NCI-H2081 treated with DMSO at 0.1 percent for 48 hours (cell line): ENCODE measurements around the gene GABRR3.
A peak's percentile ranks its signal among the peaks of the same experiment; 100 is the strongest.

ENCODE experiments used
- DNase-seq: peaks from one replicate; lab custom pipeline; 2025; lab: John Stamatoyannopoulos, UW

The GABRR3 gene

GRCh38 chr3:97954228-97954827 lies 80.8 kb downstream of the GABRR3 start:
- no peak for DNase-seq

- no peak for DNase-seq
Measured at GRCh38 chr3:97952872-97953271, 82.2 kb downstream of the GABRR3 start.

- DNase-seq, result no peak
Measured at GRCh38 chr3:97952280-97952679, 82.8 kb downstream of the GABRR3 start.

GRCh38 chr3:97950360-97950759 lies 84.8 kb downstream of the GABRR3 start:
- no peak for DNase-seq

- no peak for DNase-seq
Measured at GRCh38 chr3:97949743-97950142, 85.4 kb downstream of the GABRR3 start.

- no peak for DNase-seq
Measured at GRCh38 chr3:97949110-97949485, 86.0 kb downstream of the GABRR3 start.

GRCh38 chr3:97948351-97949109 lies 86.6 kb downstream of the GABRR3 start:
- DNase-seq, result no peak

- DNase-seq, result peak; percentile 90
Measured at GRCh38 chr3:97942801-97943546, 92.1 kb downstream of the GABRR3 start.

GRCh38 chr3:97940034-97940433 lies 95.1 kb downstream of the GABRR3 start:
- DNase-seq, result no peak

- no peak for DNase-seq
Measured at GRCh38 chr3:97939401-97939800, 95.7 kb downstream of the GABRR3 start.

GRCh38 chr3:97938444-97938843 lies 96.7 kb downstream of the GABRR3 start:
- DNase-seq, result no peak

GRCh38 chr3:97937205-97937604 lies 97.9 kb downstream of the GABRR3 start:
- DNase-seq, result no peak

GRCh38 chr3:97935842-97936241 lies 99.3 kb downstream of the GABRR3 start:
- no peak for DNase-seq
